ENCODE measurements around the gene CD74.

- TF ChIP-seq EZH2phosphoT487 (conservative IDR thresholded peaks at IDR 0.05; ENCODE audit: low read length): no peak
- TF ChIP-seq CTCF (IDR thresholded peaks at IDR 0.05; ENCODE audit: insufficient read depth, low read length, poor library complexity, severe bottlenecking): no peak
Measured at GRCh38 chr5:150394131-150394530, 18.6 kb downstream of the CD74 start.

Data from SU-DHL-6 (cell line).